ENCODE measurements around the gene GJC2. TPM values are rescaled to one million over a fixed set of nuclear protein-coding genes. Genes with fewer than 3 reads are reported as not detected.

GJC2 gene
- total RNA-seq, 1 experiment from 2014 or later, result 1.6 TPM

- Histone ChIP-seq H2AFZ (ENCODE audit: low read length) (no peak overlapping the region), H3K9ac (ENCODE audit: extremely low read depth, insufficient read length, low read length) (no peak overlapping the region), H2BK15ac (ENCODE audit: low read depth, low read length) (no peak overlapping the region), H2BK120ac (ENCODE audit: low read depth, low read length, poor library complexity, severe bottlenecking) (no peak overlapping the region), H2BK12ac (ENCODE audit: insufficient read length, low read depth, low read length) (no peak overlapping the region), H2BK20ac (ENCODE audit: low read depth, low read length, poor library complexity, severe bottlenecking) (no peak overlapping the region), H3K4ac (ENCODE audit: low read depth, low read length) (no peak overlapping the region), H3T11ph (ENCODE audit: low read length) (no peak overlapping the region), H3K4me2 (ENCODE audit: insufficient read depth, insufficient read length, low read length) (no peak overlapping the region), H3K56ac (ENCODE audit: insufficient read length, low read depth, low read length) (no peak overlapping the region), H3K23ac (ENCODE audit: insufficient read length, low read depth, low read length) (no peak overlapping the region), H2AK5ac (ENCODE audit: insufficient read length, low read length) (no peak overlapping the region), H4K91ac (ENCODE audit: insufficient read length, low read depth, low read length) (no peak overlapping the region), H2BK5ac (ENCODE audit: insufficient read length, low read length) (no peak overlapping the region), H3K9me3 (ENCODE audit: control insufficient read depth, low read depth, low read length) (no peaks in the 10 kb centered on the region), H4K8ac (replicated peaks; ENCODE audit: insufficient read length, low read depth, low read length) (no peak overlapping the region), H3K23me2 (ENCODE audit: insufficient read length, low read depth, low read length, poor library complexity, severe bottlenecking) (no peaks in the 10 kb centered on the region), H3K4me1 (ENCODE audit: insufficient read depth, low read length) (no peaks in the 10 kb centered on the region), H4K5ac (ENCODE audit: insufficient read length, low read depth, low read length) (no peak overlapping the region), H3K14ac (ENCODE audit: insufficient read depth, low read length) (no peak overlapping the region; the same call in 1 of the 2 replicates), H3K27ac (ENCODE audit: insufficient read length, low read depth, low read length) (no peak overlapping the region), H4K20me1 (ENCODE audit: control insufficient read depth, insufficient read depth, insufficient read length) (no peaks in the 10 kb centered on the region), H3K18ac (ENCODE audit: insufficient read length, low read depth, low read length) (no peak overlapping the region), H3K79me1 (ENCODE audit: insufficient read depth, low read depth, low read length, poor library complexity, severe bottlenecking) (no peaks in the 10 kb centered on the region), H3K79me2 (ENCODE audit: insufficient read depth, low read length) (0 out of 2 replicates have a peak, but pooled peaks cover 1% of the 10 kb centered on the region), H3K27me3 (ENCODE audit: insufficient read depth, low read length) (no peaks in the 10 kb centered on the region)
- no peak overlapping the region for H3K4me3 Mint-ChIP-seq
- no peaks in the 10 kb centered on the region; the same call in none of the 2 replicates for H3K27me3 Mint-ChIP-seq (ENCODE audit: low read depth)
- no peak for TF ChIP-seq CTCF (conservative IDR thresholded peaks at IDR 0.05)
- no peak for DNase-seq
- H3K36me3 Mint-ChIP-seq (ENCODE audit: insufficient read depth in 1 of 3, low read depth in 3 of 3), result no peaks in the 10 kb centered on the region; a peak in 1 of 7 replicates
- H3K4me1 Mint-ChIP-seq, result no peaks in the 10 kb centered on the region
- no CpG with 5 or more reads among the region's 19 CpGs for WGBS (ENCODE audit: extremely low coverage, insufficient read length, low lambda C conversion rate)
- H3K9me3 Mint-ChIP-seq, result no peaks in the 10 kb centered on the region
- no peak overlapping the region for H3K27ac Mint-ChIP-seq
These were observed 26.9 kb downstream of the GJC2 start for GRCh38 chr1:228176461-228177182.

Measured in H9 (cell line).